NCI-H2107 treated with DMSO at 0.1 percent for 48 hours (cell line): ENCODE measurements around the gene CTNNA3.
"Not testable (repeated sequence)": the region's sequence is repeated elsewhere in the genome, so short reads cannot be mapped to it uniquely, and the experiment has no call there.

ENCODE experiments used
- DNase-seq: peaks from one replicate; lab custom pipeline; 2025; ENCODE audit not compliant: unreplicated experiment; lab: John Stamatoyannopoulos, UW

CTNNA3 gene

GRCh38 chr10:67696029-67696428 lies at the start of gene CTNNA3:
CTNNA3 (minus strand) TSS chr10:67696195.
- no peak for DNase-seq

- no peak for DNase-seq
Measured at GRCh38 chr10:67735430-67735829, 39.4 kb upstream of the CTNNA3 start.

GRCh38 chr10:67733511-67733910 lies 37.5 kb upstream of the CTNNA3 start:
- no peak for DNase-seq

- DNase-seq: no peak
Measured at GRCh38 chr10:67725567-67725966, 29.6 kb upstream of the CTNNA3 start.

- DNase-seq: no peak
Measured at GRCh38 chr10:67723601-67724000, 27.6 kb upstream of the CTNNA3 start.

GRCh38 chr10:67722113-67722512 lies 26.1 kb upstream of the CTNNA3 start:
- no peak for DNase-seq

GRCh38 chr10:67716455-67716854 lies 20.5 kb upstream of the CTNNA3 start:
- not testable (repeated sequence) for DNase-seq

- DNase-seq: no peak
Measured at GRCh38 chr10:67705921-67706320, 9.9 kb upstream of the CTNNA3 start.

GRCh38 chr10:67699613-67700270 lies 3.7 kb upstream of the CTNNA3 start:
- not testable (repeated sequence) for DNase-seq

- DNase-seq: no peak
Measured at GRCh38 chr10:67698164-67698563, 2.2 kb upstream of the CTNNA3 start.

GRCh38 chr10:67697724-67698131 lies 1.7 kb upstream of the CTNNA3 start:
- DNase-seq: peak; percentile 9

- DNase-seq: no peak
Measured at GRCh38 chr10:67696679-67697078, 684 bp upstream of the CTNNA3 start.

GRCh38 chr10:67695555-67695954 lies 440 bp downstream of the CTNNA3 start:
- no peak for DNase-seq

GRCh38 chr10:67691861-67692260 lies 4.1 kb downstream of the CTNNA3 start:
- DNase-seq: not testable (repeated sequence)

GRCh38 chr10:67690540-67690939 lies 5.5 kb downstream of the CTNNA3 start:
- DNase-seq: not testable (repeated sequence)

GRCh38 chr10:67684140-67684539 lies 11.9 kb downstream of the CTNNA3 start:
- DNase-seq: not testable (repeated sequence)

GRCh38 chr10:67678335-67678974 lies 17.5 kb downstream of the CTNNA3 start:
- DNase-seq: no peak

GRCh38 chr10:67676208-67676825 lies 19.7 kb downstream of the CTNNA3 start:
- no peak for DNase-seq

GRCh38 chr10:67670401-67670800 lies 25.6 kb downstream of the CTNNA3 start:
- no peak for DNase-seq

- DNase-seq: no peak
Measured at GRCh38 chr10:67669978-67670377, 26.0 kb downstream of the CTNNA3 start.

- DNase-seq: no peak
Measured at GRCh38 chr10:67668448-67668847, 27.5 kb downstream of the CTNNA3 start.

GRCh38 chr10:67667035-67667425 lies 29.0 kb downstream of the CTNNA3 start:
- DNase-seq: no peak
